Hepatic stellate cell (primary cell): Measurements from ENCODE around the gene SRP72.
A peak's percentile ranks its signal among the peaks of the same experiment; 100 is the strongest.

Experiments
- DNase-seq: peaks from one replicate; pipeline ENCODE4 v3.0.0; 2011; ENCODE audit warnings: low spot score

SRP72 gene

GRCh38 chr4:56465599-56466295 lies 1.7 kb upstream of the SRP72 start:
- peak; percentile 3 for DNase-seq

GRCh38 chr4:56466296-56466761 lies 1.1 kb upstream of the SRP72 start:
- peak; percentile 69 for DNase-seq

- DNase-seq, result peak; percentile 14
Observed at GRCh38 chr4:56466910-56467283, 520 bp upstream of the SRP72 start.

GRCh38 chr4:56468097-56468422 lies 643 bp downstream of the SRP72 start:
- DNase-seq, result no peak

GRCh38 chr4:56469489-56470210 lies 2.2 kb downstream of the SRP72 start:
- no peak for DNase-seq

- DNase-seq, result no peak
Observed at GRCh38 chr4:56475917-56476316, 8.5 kb downstream of the SRP72 start.

GRCh38 chr4:56477192-56477702 lies 9.8 kb downstream of the SRP72 start:
- no peak for DNase-seq

- DNase-seq, result no peak
Observed at GRCh38 chr4:56480691-56481090, 13.3 kb downstream of the SRP72 start.

- DNase-seq, result no peak
Observed at GRCh38 chr4:56496241-56496640, 28.8 kb downstream of the SRP72 start.

- peak; percentile 48 for DNase-seq
Observed at GRCh38 chr4:56505269-56506130, 38.1 kb downstream of the SRP72 start, which contains the start of gene ARL9. TSS of gene ARL9 (plus strand) at chr4:56505791. CDS start at chr4:56505863, 72 bp downstream.

- no peak for DNase-seq
Observed at GRCh38 chr4:56511098-56511497, 43.7 kb downstream of the SRP72 start.

- peak; percentile 8 for DNase-seq
Observed at GRCh38 chr4:56512166-56512565, 44.7 kb downstream of the SRP72 start.

- no peak for DNase-seq
Observed at GRCh38 chr4:56513517-56513916, 46.1 kb downstream of the SRP72 start.

GRCh38 chr4:56530269-56531148 lies 63.1 kb downstream of the SRP72 start:
- peak; percentile 70 for DNase-seq

GRCh38 chr4:56531149-56531770 lies 63.8 kb downstream of the SRP72 start:
- no peak for DNase-seq

- DNase-seq, result no peak
Observed at GRCh38 chr4:56531823-56532222, 64.4 kb downstream of the SRP72 start.

GRCh38 chr4:56532239-56532638 lies 64.8 kb downstream of the SRP72 start:
- DNase-seq, result no peak

GRCh38 chr4:56535915-56536314 lies 68.5 kb downstream of the SRP72 start:
- DNase-seq, result no peak

GRCh38 chr4:56537147-56537546 lies 69.7 kb downstream of the SRP72 start:
- DNase-seq, result no peak

GRCh38 chr4:56540826-56541225 lies 73.4 kb downstream of the SRP72 start:
- DNase-seq, result no peak

GRCh38 chr4:56544573-56545131 lies 77.2 kb downstream of the SRP72 start:
- DNase-seq, result peak; percentile 64
